H1 (cell line): ENCODE results near the gene HS6ST3. TPM values are rescaled to one million over a fixed set of nuclear protein-coding genes. Genes with fewer than 3 reads are reported as not detected.

Source experiments
- CTCF ChIA-PET: fragments of 300-600 bp; sonication (Branson Sonifier 250); formaldehyde crosslinking; loops from one replicate; lab custom pipeline; 2021; ENCODE audit not compliant: partially characterized antibody; lab: Charles Lee
- POLR2A ChIA-PET: fragments of 300-600 bp; sonication (Branson Sonifier 250); formaldehyde crosslinking; loops from one replicate; lab custom pipeline; 2021; ENCODE audit warnings: inconsistent platforms; ENCODE audit not compliant: partially characterized antibody; lab: Charles Lee
- DNase-seq, 2 experiments: peaks; one replicate each; pipeline versions ENCODE4 v3.0.0 to v3.0.0-alpha.2; 2010 to 2022; ENCODE audit warnings: low spot score in 2 of 2, low read depth in 1 of 2, mixed read lengths in 1 of 2
- FAIRE-seq: peaks from 2 replicates; lab custom pipeline; 2011; peaks lifted over from hg19 to GRCh38; lab: Jason Lieb, UNC
- H2AFZ ChIP-seq: 2 replicates; pipeline ENCODE4 v1.8.1; 2012; ENCODE audit warnings: low read length, inconsistent platforms
- H2AK5ac ChIP-seq: 2 replicates; pipeline ENCODE4 v1.6.1; 2013; ENCODE audit warnings: low read depth, low read length
- H2BK120ac ChIP-seq: replicated peaks from 2 replicates; pipeline ENCODE3; 2013; ENCODE audit warnings: low read depth, low read length, inconsistent platforms
- H2BK12ac ChIP-seq: 2 replicates; pipeline ENCODE4 v1.6.1; 2013; ENCODE audit warnings: low read depth, low read length
- H2BK15ac ChIP-seq: 2 replicates; pipeline ENCODE4 v1.6.1; 2013; ENCODE audit warnings: low read length
- H2BK20ac ChIP-seq: 2 replicates; pipeline ENCODE4 v1.6.1; 2013; ENCODE audit warnings: low read length
- H2BK5ac ChIP-seq: 2 replicates; pipeline ENCODE4 v1.6.1; 2013; ENCODE audit warnings: low read depth, low read length
- H3K14ac ChIP-seq: 2 replicates; pipeline ENCODE4 v1.6.1; 2013; ENCODE audit warnings: inconsistent platforms; ENCODE audit not compliant: insufficient read length
- H3K18ac ChIP-seq: 2 replicates; pipeline ENCODE4 v1.6.1; 2013; ENCODE audit warnings: low read length; ENCODE audit errors: extremely low read depth
- H3K23ac ChIP-seq: 2 replicates; pipeline ENCODE4 v1.6.1; 2013; ENCODE audit warnings: inconsistent platforms; ENCODE audit not compliant: insufficient read length
- H3K23me2 ChIP-seq: 2 replicates; pipeline ENCODE4 v1.6.1; 2013; ENCODE audit warnings: low read depth, low read length
- H3K27ac ChIP-seq: 2 replicates; pipeline ENCODE4 v1.6.1; 2011; ENCODE audit warnings: low read depth, low read length, inconsistent platforms
- H3K27me3 ChIP-seq, 4 experiments: replicated peaks in 1 of 4; 1 replicate in 1 of 4; 2 replicates in 3 of 4; pipeline versions ENCODE4 v1.6.1 to v1.8.1; 2011 to 2013; ENCODE audit warnings: low read length in 3 of 4, mild to moderate bottlenecking in 3 of 4, inconsistent platforms in 2 of 4, mixed read lengths in 2 of 4, moderate library complexity in 1 of 4; ENCODE audit not compliant: control insufficient read depth in 3 of 4, insufficient read depth in 3 of 4; ENCODE audit errors: extremely low read depth in 1 of 4
- H3K36me3 ChIP-seq, 4 experiments: 2 replicates each; pipeline versions ENCODE4 v1.6.1 to v1.8.1; 2011 to 2013; ENCODE audit warnings: mild to moderate bottlenecking in 4 of 4, low read length in 3 of 4, moderate library complexity in 2 of 4, control low read depth in 1 of 4, inconsistent platforms in 1 of 4; ENCODE audit not compliant: insufficient read depth in 4 of 4, control insufficient read depth in 2 of 4
- H3K4ac ChIP-seq: replicated peaks from 2 replicates; pipeline ENCODE3; 2013; ENCODE audit warnings: low read length, low read depth, mixed read lengths, inconsistent platforms; ENCODE audit not compliant: insufficient read length
- H3K4me1 ChIP-seq, 4 experiments: replicated peaks in 1 of 4; 1 replicate in 1 of 4; 2 replicates in 3 of 4; pipeline versions ENCODE4 v1.6.1 to v1.8.1; 2011 to 2013; ENCODE audit warnings: low read length in 3 of 4, inconsistent platforms in 2 of 4, mixed read lengths in 1 of 4; ENCODE audit not compliant: insufficient read depth in 4 of 4, control insufficient read depth in 3 of 4
- H3K4me2 ChIP-seq, 2 experiments: 2 replicates each; pipeline versions ENCODE4 v1.6.1 to v1.8.1; 2011 to 2013; ENCODE audit warnings: low read depth in 2 of 2, low read length in 2 of 2, control low read depth in 1 of 2, inconsistent platforms in 1 of 2, mild to moderate bottlenecking in 1 of 2; ENCODE audit not compliant: insufficient read depth in 1 of 2
- H3K4me3 ChIP-seq, 4 experiments: fragments of 200-600, 300-600 bp in 1 of 4; sonication (generic), shearing (Covaris generic), sonication (Bioruptor Twin) in 1 of 4; 2 replicates each; pipeline versions ENCODE4 v1.5.1 to v1.8.1; 2011 to 2016; ENCODE audit warnings: low read length in 4 of 4, low read depth in 3 of 4, control low read depth in 2 of 4, inconsistent platforms in 2 of 4, mild to moderate bottlenecking in 2 of 4, mixed read lengths in 1 of 4, moderate library complexity in 1 of 4; ENCODE audit not compliant: insufficient read depth in 2 of 4; ENCODE audit errors: extremely low read depth in 1 of 4
- H3K56ac ChIP-seq: replicated peaks from 2 replicates; pipeline ENCODE3; 2013; ENCODE audit warnings: low read depth, mild to moderate bottlenecking, mixed read lengths, low read length, inconsistent platforms; ENCODE audit not compliant: insufficient read length
- H3K79me1 ChIP-seq: 2 replicates; pipeline ENCODE4 v1.6.1; 2013; ENCODE audit warnings: low read depth, low read length, control low read depth
- H3K79me2 ChIP-seq, 2 experiments: 2 replicates each; pipeline versions ENCODE4 v1.6.1 to v1.8.1; 2012 to 2013; ENCODE audit warnings: low read length in 2 of 2, mild to moderate bottlenecking in 2 of 2, inconsistent platforms in 1 of 2; ENCODE audit not compliant: insufficient read depth in 2 of 2, control insufficient read depth in 1 of 2
- H3K9ac ChIP-seq, 4 experiments: replicated peaks in 1 of 4; 1 replicate in 1 of 4; 2 replicates in 3 of 4; pipeline versions ENCODE4 v1.6.1 to v1.8.1; 2011 to 2013; ENCODE audit warnings: low read depth in 3 of 4, low read length in 3 of 4, control low read depth in 2 of 4, mild to moderate bottlenecking in 2 of 4, moderate library complexity in 2 of 4, inconsistent platforms in 1 of 4; ENCODE audit errors: extremely low read depth in 1 of 4
- H3K9me3 ChIP-seq, 2 experiments: 2 replicates each; pipeline versions ENCODE4 v1.6.1 to v1.8.1; 2012 to 2013; ENCODE audit warnings: mild to moderate bottlenecking in 2 of 2, moderate library complexity in 2 of 2, control low read depth in 1 of 2, inconsistent platforms in 1 of 2, low read depth in 1 of 2, low read length in 1 of 2, mixed read lengths in 1 of 2; ENCODE audit not compliant: insufficient read depth in 2 of 2
- H4K20me1 ChIP-seq, 2 experiments: replicated peaks in 1 of 2; 2 replicates each; pipeline versions ENCODE3 to v1.8.1; 2011 to 2013; ENCODE audit warnings: inconsistent platforms in 2 of 2, low read length in 2 of 2, mild to moderate bottlenecking in 1 of 2; ENCODE audit not compliant: insufficient read depth in 2 of 2, control insufficient read depth in 1 of 2
- H4K5ac ChIP-seq: 2 replicates; pipeline ENCODE4 v1.6.1; 2013; ENCODE audit warnings: low read length, low read depth, mixed read lengths, inconsistent platforms; ENCODE audit not compliant: insufficient read length
- H4K8ac ChIP-seq: 2 replicates; pipeline ENCODE4 v1.8.0; 2013; ENCODE audit warnings: mild to moderate bottlenecking, moderate library complexity, low read length, inconsistent platforms; ENCODE audit not compliant: insufficient read depth; ENCODE audit errors: extremely low read depth
- H4K91ac ChIP-seq: replicated peaks from 2 replicates; pipeline ENCODE3; 2013; ENCODE audit warnings: low read length, mixed read lengths, inconsistent platforms; ENCODE audit not compliant: insufficient read length
- JUN ChIP-seq: IDR thresholded peaks from 2 replicates; pipeline ENCODE4 v1.6.1; 2011; ENCODE audit warnings: low read depth, mild to moderate bottlenecking, improper control_type of control experiment, low read length
- PHF8 ChIP-seq: fragments of 200-600 bp; sonication (generic); conservative IDR thresholded peaks from 2 replicates; pipeline ENCODE4 v1.7.1; 2012; ENCODE audit warnings: low read depth, mild to moderate bottlenecking, inconsistent platforms, low read length, moderate library complexity
- POLR2AphosphoS5 ChIP-seq: IDR thresholded peaks from 2 replicates; pipeline ENCODE4 v1.6.1; 2011; ENCODE audit warnings: low read depth, low read length
- SIRT6 ChIP-seq: IDR thresholded peaks from one replicate; pipeline ENCODE4 v1.7.1; 2012; ENCODE audit warnings: low read length, inconsistent platforms
- WGBS, 2 experiments: shearing (Covaris generic) in 1 of 2; methylation state at CpG; one replicate each; pipeline versions ENCODE4 v1.1.6 to v1.1.7; 2013 to 2015; ENCODE audit warnings: low lambda C conversion rate in 2 of 2, mixed read lengths in 2 of 2, inconsistent platforms in 1 of 2, low coverage in 1 of 2, missing lambda C conversion rate in 1 of 2; ENCODE audit not compliant: insufficient replicate concordance in 2 of 2, insufficient coverage in 1 of 2, insufficient read length in 1 of 2; ENCODE audit errors: extremely low coverage in 1 of 2, missing lambda C conversion rate in 1 of 2; 5-methylcytosine and 5-hydroxymethylcytosine counted together
- polyA plus RNA-seq, 7 experiments: library from polyadenylated mRNA; depleted of rRNA in 3 of 7; stranded (reverse) in 5 of 7; unstranded in 2 of 7; fragments of >200 nt in 5 of 7; fragments of 200-250 nt in 2 of 7; gene quantifications; 1 replicate in 5 of 7; 2 replicates in 1 of 7; 4 replicates in 1 of 7; pipeline versions ENCODE4 v1.2.1 to v1.2.3, GENCODE V29; 2011 to 2013; ENCODE audit warnings: missing spikeins in 2 of 7, mixed read lengths in 2 of 7
- total RNA-seq: library from RNA; stranded (reverse); fragmentation: NEBNext Ultra II Directional; extraction: Animal tissue kit (Norgen Biotek cat#: 25700); gene quantifications from 2 replicates; pipeline ENCODE4 v1.2.1, GENCODE V29; 2021
- TF ChIP-seq, protein P1 (sequence below): IDR thresholded peaks from 2 replicates; pipeline ENCODE4 v1.6.1; 2012; ENCODE audit warnings: inconsistent platforms

The HS6ST3 gene
- total and polyA plus RNA-seq, 2 of the 8 experiments (the other 6 are each of a cell fraction or from before 2014, with no cell fraction given): 0.45 to 1.2 TPM

DNA sequence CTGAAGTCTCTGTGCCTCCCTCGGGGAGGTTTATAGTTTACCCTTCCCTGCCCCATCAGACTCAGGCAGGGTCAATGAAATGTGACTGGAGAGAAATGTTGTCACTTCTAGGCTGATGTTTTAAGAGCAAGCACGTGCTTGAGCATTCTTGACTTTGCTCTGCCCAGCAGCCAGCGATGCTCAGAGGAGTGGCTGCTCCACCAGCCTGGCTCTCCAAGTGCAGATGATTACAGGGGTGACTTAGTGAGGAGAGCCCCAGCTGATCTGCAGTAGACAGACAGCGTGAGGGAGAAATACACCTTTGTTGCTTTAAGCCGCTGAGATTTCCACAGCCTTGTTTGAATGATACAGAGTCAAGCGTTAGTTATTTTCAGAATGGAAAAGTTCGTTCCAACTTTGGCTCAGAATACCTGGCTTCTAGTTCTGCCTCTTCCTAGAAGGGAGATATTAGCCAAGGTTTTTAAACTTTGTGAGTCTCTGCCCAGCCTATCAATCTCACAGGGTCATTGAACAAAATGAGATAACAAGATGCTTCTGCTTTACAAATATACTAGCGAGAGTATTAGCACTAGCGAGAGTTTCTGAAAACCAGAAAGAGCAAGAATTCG lies 760.7 kb downstream of the HS6ST3 start:
- DNase-seq (no peak), FAIRE-seq (no peak)
- no peaks in the 10 kb centered on the region for H4K20me1 ChIP-seq
- no peak overlapping the region for H2AK5ac ChIP-seq
- H2BK20ac ChIP-seq: no peak overlapping the region
- H2AFZ ChIP-seq: no peak overlapping the region
- H3K9me3 ChIP-seq: no peaks in the 10 kb centered on the region
- H2BK120ac ChIP-seq: no peak overlapping the region
- no peaks in the 10 kb centered on the region for H3K79me1 ChIP-seq
- H3K27me3 ChIP-seq: no peaks in the 10 kb centered on the region
- H3K18ac ChIP-seq: no peak overlapping the region
- no peak overlapping the region for H2BK12ac ChIP-seq
- no peak overlapping the region for H2BK5ac ChIP-seq
- H3K36me3 ChIP-seq: no peaks in the 10 kb centered on the region; a peak in 1 of 8 replicates
- H3K9ac ChIP-seq: no peak overlapping the region
- H3K4ac ChIP-seq: no peak overlapping the region
- no peak overlapping the region for H3K4me2 ChIP-seq
- POLR2A ChIA-PET: no interaction called here
- TF ChIP-seq SIRT6 (no peak), PHF8 (no peak), POLR2AphosphoS5 (no peak), JUN (no peak)
- TF ChIP-seq, protein P1, sequence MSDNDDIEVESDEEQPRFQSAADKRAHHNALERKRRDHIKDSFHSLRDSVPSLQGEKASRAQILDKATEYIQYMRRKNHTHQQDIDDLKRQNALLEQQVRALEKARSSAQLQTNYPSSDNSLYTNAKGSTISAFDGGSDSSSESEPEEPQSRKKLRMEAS: no peak
- no peak overlapping the region for H4K91ac ChIP-seq
- WGBS, 2 experiments: 90% methylated on average over 10 of the region's 10 CpGs; no CpG with 5 or more reads in 1 of the 2 experiments
- no peaks in the 10 kb centered on the region for H3K23me2 ChIP-seq
- CTCF ChIA-PET: no interaction called here
- H3K56ac ChIP-seq: no peak overlapping the region
- no peak overlapping the region for H3K23ac ChIP-seq
- no peak overlapping the region for H3K27ac ChIP-seq
- 0 out of 7 replicates have a peak, but pooled peaks cover 0 to 3% (median 0%) of the 10 kb centered on the region in 4 experiments for H3K4me1 ChIP-seq
- H3K14ac ChIP-seq: no peak overlapping the region
- H4K8ac ChIP-seq: no peak overlapping the region
- H4K5ac ChIP-seq: no peak overlapping the region
- no peak overlapping the region for H2BK15ac ChIP-seq
- H3K4me3 ChIP-seq: no peak overlapping the region
- H3K79me2 ChIP-seq: no peaks in the 10 kb centered on the region
